Activated B cell treated with CpG ODN at 0.5 μM for 24 hours (primary cell): ENCODE data around the gene SERPINE3. TPM values are rescaled to one million over a fixed set of nuclear protein-coding genes. Genes with fewer than 3 reads are reported as not detected.

Experiments
- ATAC-seq: fragments of 200-7000 bp; cut with Tn5 transposase; one replicate; pipeline ENCODE4 v1.10.0; 2021; ENCODE audit warnings: low read depth, mild to moderate bottlenecking, moderate library complexity
- CTCF ChIA-PET: fragments of 350-600 bp; sonication (Branson Sonifier 250); formaldehyde crosslinking; loops from one replicate; lab custom pipeline; 2021; ENCODE audit warnings: antibody characterized with exemption; lab: Charles Lee
- POLR2A ChIA-PET: fragments of 350-600 bp; sonication (Branson Sonifier 250); formaldehyde crosslinking; loops from one replicate; lab custom pipeline; 2021; ENCODE audit warnings: antibody characterized with exemption; lab: Charles Lee
- DNase-seq: peaks from one replicate; pipeline ENCODE4 v3.0.0; 2022
- H3K27ac Mint-ChIP-seq: one replicate; pipeline ENCODE4 v1.8.0; 2020; ENCODE audit warnings: mixed read lengths
- H3K27me3 Mint-ChIP-seq: one replicate; pipeline ENCODE4 v1.8.0; 2021; ENCODE audit warnings: mixed read lengths
- H3K36me3 Mint-ChIP-seq: one replicate; pipeline ENCODE4 v1.8.0; 2021; ENCODE audit warnings: low read depth, mixed read lengths
- H3K4me1 Mint-ChIP-seq: one replicate; pipeline ENCODE4 v1.8.0; 2021; ENCODE audit warnings: mixed read lengths
- H3K4me3 Mint-ChIP-seq: one replicate; pipeline ENCODE4 v1.8.0; 2020; ENCODE audit warnings: mild to moderate bottlenecking, mixed read lengths
- H3K9me3 Mint-ChIP-seq: one replicate; pipeline ENCODE4 v1.8.0; 2020; ENCODE audit warnings: mixed read lengths
- CTCF ChIP-seq: fragments of 200-600 bp; IDR thresholded peaks from one replicate; pipeline ENCODE4 v1.8.0; 2022; ENCODE audit warnings: antibody characterized with exemption, mild to moderate bottlenecking
- intact Hi-C: fragments of 100-400 bp; cut with micrococcal nuclease; formaldehyde crosslinking; loops from one replicate; pipeline ENCODE4 v1.15.1; 2024
- total RNA-seq: library from RNA; stranded (reverse); gene quantifications from 2 replicates; pipeline ENCODE4 v1.2.3, GENCODE V29; 2022

SERPINE3 gene
- total RNA-seq, 1 donor from 2014 or later, result not detected

DNA sequence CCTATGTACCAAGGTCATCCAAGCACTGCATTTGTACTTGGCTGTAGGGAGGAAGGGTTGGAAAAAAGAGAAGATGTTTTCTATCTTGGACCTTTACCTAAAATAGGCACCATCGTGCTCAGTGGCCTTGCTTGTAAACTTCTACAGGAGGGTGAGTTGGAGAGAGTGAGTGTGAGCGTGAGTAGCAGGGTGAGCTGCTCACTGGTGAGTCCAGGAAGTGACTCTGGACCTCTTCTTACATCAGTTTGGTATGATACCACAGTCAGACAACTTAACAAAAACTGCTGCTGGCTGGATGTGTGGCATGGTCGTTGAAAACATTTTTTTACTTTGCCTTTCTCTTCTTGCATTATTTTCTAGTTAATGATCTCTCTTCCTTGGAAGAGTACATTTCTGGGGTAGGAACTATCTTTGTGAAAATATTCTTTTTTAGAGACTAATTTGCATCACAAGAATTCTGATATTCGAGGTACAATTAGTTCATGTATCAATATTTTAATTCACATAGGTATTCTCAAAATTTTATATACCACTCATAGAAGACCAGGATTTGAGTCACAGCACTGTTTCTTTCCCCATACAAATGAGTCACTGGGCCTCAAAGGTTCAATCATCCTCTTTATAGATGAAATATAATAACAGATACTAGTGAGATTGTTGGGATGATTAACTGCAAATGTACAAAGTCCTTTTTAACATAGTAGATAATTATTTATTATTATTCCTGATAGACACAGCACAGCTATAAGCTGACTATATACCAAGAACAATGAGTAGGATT lies 651 bp downstream of the SERPINE3 start:
- DNase-seq (no peak), ATAC-seq (no peak)
- no peaks in the 10 kb centered on the region for H3K27me3 Mint-ChIP-seq
- intact Hi-C loops, result no loop called here
- H3K4me1 Mint-ChIP-seq, result no peaks in the 10 kb centered on the region
- no peak for TF ChIP-seq CTCF
- no peak overlapping the region for H3K4me3 Mint-ChIP-seq
- ChIA-PET POLR2A (no interaction called here), CTCF (no interaction called here)
- H3K27ac Mint-ChIP-seq, result no peak overlapping the region
- H3K9me3 Mint-ChIP-seq, result no peaks in the 10 kb centered on the region
- H3K36me3 Mint-ChIP-seq, result no peaks in the 10 kb centered on the region

- Mint-ChIP-seq H3K9me3 (no peaks in the 10 kb centered on the region), H3K4me1 (no peaks in the 10 kb centered on the region), H3K27ac (no peak overlapping the region), H3K27me3 (no peaks in the 10 kb centered on the region), H3K36me3 (no peaks in the 10 kb centered on the region), H3K4me3 (no peak overlapping the region)
- POLR2A ChIA-PET, result no interaction called here
- CTCF ChIA-PET, result no interaction called here
- intact Hi-C loops, result no loop called here
- TF ChIP-seq CTCF, result no peak
- DNase-seq (no peak), ATAC-seq (no peak)
Observed at GRCh38 chr13:51341232-51341631, 1.7 kb downstream of the SERPINE3 start.

DNA sequence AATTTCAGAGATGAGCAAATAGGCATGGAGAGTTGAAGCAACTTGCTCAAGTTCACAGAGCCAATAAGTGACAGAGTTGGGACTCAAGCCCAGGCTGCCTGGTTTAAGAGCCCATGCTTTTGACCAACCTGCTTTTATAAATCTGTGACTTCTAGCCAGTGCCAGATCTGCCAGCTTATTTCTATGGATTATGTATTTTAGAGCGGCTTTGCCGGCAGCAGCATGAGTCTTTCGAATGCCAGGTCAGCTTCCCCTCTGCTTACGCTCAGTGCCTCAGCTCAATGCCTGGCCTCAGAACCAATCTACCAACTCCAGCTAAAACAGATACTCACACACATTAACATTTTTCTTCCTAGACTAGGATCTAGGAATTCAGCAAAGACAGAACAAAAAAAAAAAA lies 2.3 kb downstream of the SERPINE3 start:
- CTCF ChIA-PET, result no interaction called here

GRCh38 chr13:51342706-51343105 lies 3.2 kb downstream of the SERPINE3 start:
- Mint-ChIP-seq H3K4me1 (no peaks in the 10 kb centered on the region), H3K36me3 (no peaks in the 10 kb centered on the region), H3K9me3 (no peaks in the 10 kb centered on the region), H3K27ac (no peak overlapping the region), H3K4me3 (no peak overlapping the region), H3K27me3 (no peaks in the 10 kb centered on the region)
- ChIA-PET CTCF (no interaction called here), POLR2A (no interaction called here)
- ATAC-seq (no peak), DNase-seq (no peak)
- intact Hi-C loops, result no loop called here
- TF ChIP-seq CTCF, result no peak

More for the DNA sequence above, 2.3 kb downstream of the SERPINE3 start:
- POLR2A ChIA-PET, result no interaction called here
- Mint-ChIP-seq H3K4me3 (no peak overlapping the region), H3K9me3 (no peaks in the 10 kb centered on the region), H3K27ac (no peak overlapping the region), H3K27me3 (no peaks in the 10 kb centered on the region), H3K4me1 (no peaks in the 10 kb centered on the region), H3K36me3 (no peaks in the 10 kb centered on the region)
- intact Hi-C loops, result no loop called here
- TF ChIP-seq CTCF, result no peak
- DNase-seq (no peak), ATAC-seq (no peak)

- DNase-seq, result no peak
- CTCF ChIA-PET, result no interaction called here
- no peaks in the 10 kb centered on the region for H3K9me3 Mint-ChIP-seq
- no peak for ATAC-seq
- POLR2A ChIA-PET, result no interaction called here
- no peaks in the 10 kb centered on the region for H3K27me3 Mint-ChIP-seq
- no peak for TF ChIP-seq CTCF
- H3K27ac Mint-ChIP-seq, result no peak overlapping the region
- H3K4me1 Mint-ChIP-seq, result no peaks in the 10 kb centered on the region
- intact Hi-C loops, result no loop called here
- no peak overlapping the region for H3K4me3 Mint-ChIP-seq
- no peaks in the 10 kb centered on the region for H3K36me3 Mint-ChIP-seq
Observed at GRCh38 chr13:51343475-51343874, 4.0 kb downstream of the SERPINE3 start.
